Effector CD8-positive, alpha-beta T cell (primary cell): ENCODE data around the gene JAG2.

Experiments
- DNase-seq: peaks from one replicate; lab custom pipeline; 2025; lab: John Stamatoyannopoulos, UW

The JAG2 gene

GRCh38 chr14:105165761-105166485 lies 2.7 kb downstream of the JAG2 start:
- DNase-seq = no peak

DNA sequence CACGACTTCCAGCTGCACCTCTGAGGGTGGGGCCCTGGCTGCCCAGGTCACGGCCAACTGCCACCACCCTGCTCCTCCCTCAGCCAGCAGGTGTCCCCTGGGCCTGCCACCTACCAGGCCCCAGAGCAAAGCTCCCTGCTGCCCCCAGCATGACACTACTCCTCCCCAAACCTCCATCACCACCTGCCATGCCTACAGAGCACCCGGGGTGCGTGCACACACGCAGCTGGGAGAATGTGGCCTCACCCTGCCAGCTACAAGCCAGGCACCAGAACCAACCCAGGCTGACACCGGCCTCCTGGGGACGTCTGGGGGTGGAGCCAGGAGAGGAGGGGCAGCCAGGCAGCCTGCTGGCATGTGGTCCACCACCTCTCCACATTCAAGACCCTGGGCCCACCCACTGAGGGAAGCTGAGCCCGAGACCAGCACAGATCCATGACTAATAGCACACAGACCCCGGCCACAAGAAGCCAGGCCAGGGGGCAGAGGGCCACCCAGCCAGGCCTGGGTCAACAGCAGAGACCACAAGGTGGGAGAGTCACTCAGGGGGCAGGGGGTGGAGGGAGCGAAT lies 3.4 kb downstream of the JAG2 start:
- DNase-seq = no peak

- no peak for DNase-seq
Observed at GRCh38 chr14:105163040-105163742, 5.4 kb downstream of the JAG2 start.

GRCh38 chr14:105162669-105162979 lies 6.0 kb downstream of the JAG2 start:
- DNase-seq = no peak

DNA sequence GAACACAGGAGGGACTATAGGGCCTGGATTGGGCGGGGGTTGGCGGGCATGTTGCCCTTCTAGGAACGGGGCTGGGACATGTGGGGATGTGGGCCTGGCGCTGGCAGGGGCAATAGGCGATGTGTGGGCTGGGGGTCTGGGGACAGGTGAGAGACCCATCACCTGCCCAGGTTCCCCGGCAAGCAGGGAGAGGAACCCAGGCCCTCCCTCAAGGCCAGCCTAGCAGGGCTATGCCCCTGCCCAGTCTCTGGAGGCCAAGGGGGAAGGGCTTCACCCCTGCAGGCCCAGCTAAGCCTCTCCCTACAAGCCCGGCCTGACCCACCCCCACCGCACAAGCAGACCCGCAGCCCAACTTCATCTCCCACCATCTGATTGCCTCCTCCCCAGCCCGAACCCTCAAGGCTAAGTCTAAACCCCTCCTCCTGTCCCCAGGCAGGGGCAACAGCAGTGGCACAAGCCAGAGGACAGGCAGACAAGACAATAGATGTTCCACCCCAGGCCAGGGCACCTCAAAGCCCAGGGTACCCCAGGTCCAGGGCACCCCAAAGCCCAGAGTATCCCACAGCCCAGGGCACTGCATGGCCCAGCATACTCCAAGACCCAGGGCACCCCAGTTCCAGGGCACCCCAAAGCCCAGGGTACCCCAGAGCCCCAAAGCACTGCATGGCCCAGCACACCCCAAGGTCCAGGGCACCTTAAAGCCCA lies 6.5 kb downstream of the JAG2 start:
- DNase-seq = no peak

DNA sequence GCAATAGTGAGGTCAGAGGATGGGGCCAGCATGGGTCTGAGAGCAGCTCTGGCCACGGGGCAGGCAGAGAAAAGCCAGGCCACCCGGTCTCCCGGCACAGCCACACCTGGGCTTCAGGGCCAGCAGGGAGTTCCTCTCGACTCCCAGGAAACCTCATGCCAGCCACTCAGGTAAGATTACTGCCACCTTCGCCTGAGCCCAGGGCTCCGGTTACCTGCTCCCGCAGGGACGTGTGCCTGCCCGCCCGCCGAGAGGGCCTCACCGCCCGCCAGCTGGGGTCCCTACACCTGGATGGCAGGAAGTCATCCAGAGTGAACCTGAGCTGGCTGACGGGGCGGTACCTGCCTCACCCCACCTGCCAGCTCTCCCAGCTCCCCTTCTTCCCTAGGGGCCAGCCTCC lies 7.3 kb downstream of the JAG2 start:
- no peak for DNase-seq

- no peak for DNase-seq
Observed at GRCh38 chr14:105160776-105161175, 7.8 kb downstream of the JAG2 start.

- no peak for DNase-seq
Observed at GRCh38 chr14:105159344-105159743, 9.2 kb downstream of the JAG2 start.

DNA sequence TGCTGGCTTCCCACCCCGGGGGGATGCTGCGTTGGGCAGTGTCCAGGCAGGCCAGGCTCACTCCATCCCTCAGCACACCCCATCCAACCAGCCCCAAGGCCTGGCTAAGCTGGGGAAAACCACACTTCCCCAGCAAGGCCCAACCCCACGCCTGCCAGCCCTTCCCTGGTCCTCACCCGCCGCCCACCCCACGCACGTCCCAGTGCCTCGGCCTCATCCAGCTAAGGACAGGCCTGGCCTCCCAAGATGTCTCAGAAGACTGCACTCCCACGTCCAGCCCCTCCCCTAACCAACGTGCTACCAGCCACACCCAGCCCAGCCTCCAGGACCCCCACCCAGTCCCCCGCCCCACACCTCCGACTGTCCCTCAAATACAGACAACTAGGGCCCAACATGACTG lies 9.8 kb downstream of the JAG2 start:
- no peak for DNase-seq

DNA sequence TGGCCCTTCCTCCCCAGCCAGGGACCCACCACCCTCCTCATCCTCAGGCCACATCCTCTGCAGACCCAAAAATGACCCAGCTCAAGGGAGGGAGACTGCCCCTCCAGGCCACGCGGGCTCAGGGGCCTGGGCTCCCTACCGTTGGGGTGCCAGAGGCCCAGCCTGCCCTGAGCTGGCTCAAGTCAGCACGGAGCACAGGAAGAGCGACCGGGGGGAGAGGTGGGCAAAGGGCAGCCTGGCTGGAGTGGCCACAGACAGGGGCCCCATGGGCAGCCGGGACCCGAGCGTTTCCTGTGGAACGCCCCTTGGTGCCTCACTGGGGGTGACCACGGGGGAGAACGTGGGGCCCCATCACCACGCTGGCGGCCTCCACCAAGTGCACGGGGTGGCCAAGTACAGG lies 10.7 kb downstream of the JAG2 start:
- DNase-seq = no peak

DNA sequence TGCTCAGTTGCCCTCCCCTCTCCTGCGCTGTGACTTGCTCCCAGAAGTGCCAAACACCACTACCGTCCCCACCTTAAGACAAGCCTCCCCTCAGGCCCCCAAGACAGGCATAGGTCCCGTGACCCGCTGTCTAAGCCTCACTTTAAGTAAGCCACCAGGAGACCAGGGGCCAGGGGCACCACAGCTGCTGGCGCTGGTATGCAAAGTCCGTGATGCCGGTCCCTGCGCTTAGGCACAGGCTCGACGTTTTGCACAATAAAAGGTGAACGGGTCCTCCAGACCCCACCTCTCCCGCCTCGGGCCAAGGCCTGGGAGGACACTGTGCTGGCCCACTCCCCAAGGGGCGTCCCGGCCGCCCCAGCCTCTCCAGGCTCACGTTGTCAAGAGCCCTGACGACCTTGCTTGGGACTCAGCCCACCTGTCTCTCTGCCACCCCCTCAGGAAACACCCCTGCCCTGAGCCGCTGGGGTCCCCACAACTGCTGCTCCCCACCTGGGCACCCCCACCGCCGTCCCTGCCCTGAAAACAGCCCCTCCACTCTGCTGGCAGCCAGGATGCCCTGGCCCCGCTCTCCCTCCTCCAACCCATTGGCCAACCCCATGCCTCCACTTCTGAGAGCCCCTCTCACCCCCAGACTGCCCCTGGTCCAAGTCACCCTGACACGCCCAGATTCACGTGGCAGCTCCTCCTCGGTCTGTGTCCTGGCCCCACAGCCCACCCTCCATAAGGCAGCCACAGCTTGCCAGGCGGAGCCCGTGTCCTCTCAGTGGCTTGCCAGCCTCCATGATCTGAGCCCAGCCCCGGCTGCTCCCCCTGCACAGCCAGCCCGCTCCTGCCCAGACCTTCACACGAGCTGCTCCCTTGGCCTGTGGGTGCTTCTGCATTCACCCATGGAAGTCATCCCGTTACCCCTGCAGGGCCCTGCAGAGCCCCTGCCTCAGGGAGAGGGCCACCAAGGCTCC lies 11.9 kb downstream of the JAG2 start:
- no peak for DNase-seq

GRCh38 chr14:105155681-105156413 lies 12.7 kb downstream of the JAG2 start:
- no peak for DNase-seq

DNA sequence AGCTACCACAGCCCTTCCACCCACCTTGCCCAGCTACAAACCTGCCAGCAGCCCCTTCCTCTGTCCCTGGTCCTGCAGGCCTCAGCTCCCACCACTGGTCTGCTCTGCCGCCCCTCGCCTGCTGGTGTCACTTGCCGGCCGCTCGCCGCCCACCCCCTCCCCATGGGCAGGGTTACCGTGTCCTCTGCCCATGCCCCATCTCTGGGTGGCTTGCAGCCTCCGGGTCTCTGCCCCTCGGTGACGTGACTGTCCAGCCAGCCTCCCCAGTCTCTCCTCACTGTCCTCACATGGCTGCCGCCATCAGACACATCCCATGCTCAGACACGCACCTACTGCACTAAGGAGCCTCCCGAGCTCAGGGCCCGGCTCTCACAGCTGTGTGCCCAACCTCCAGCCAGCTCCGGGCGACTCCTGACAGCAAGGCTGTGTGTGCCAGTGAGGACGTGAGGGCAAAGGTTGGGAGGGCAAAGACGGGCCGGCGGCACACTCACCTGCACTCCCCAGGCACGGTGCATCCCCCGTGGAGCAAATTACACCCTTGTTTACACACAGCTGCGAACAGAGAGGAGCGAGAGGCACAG lies 13.4 kb downstream of the JAG2 start:
- no peak for DNase-seq

DNA sequence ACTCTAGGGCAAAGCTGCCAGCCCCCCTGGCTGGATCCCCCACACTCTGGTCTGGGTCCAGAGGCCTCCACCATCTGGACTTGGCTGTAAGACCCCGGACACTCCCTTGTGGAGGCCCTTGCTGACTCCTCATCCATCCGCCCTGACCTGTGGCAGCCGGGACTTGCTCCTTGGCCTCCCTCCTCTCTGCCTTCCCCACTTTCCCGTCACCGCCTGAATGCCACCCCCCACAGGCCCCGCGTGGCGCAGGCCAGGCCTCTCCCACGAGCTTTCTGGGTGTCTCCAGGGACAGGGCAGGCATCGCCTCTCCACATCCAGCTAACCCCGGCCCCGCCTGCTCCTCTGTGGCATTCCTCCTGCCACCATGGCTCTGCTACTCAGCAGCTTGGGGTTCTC lies 14.1 kb downstream of the JAG2 start:
- DNase-seq = no peak

GRCh38 chr14:105153739-105154475 lies 14.7 kb downstream of the JAG2 start:
- no peak for DNase-seq

- no peak for DNase-seq
Observed at GRCh38 chr14:105153331-105153731, 15.2 kb downstream of the JAG2 start.

DNA sequence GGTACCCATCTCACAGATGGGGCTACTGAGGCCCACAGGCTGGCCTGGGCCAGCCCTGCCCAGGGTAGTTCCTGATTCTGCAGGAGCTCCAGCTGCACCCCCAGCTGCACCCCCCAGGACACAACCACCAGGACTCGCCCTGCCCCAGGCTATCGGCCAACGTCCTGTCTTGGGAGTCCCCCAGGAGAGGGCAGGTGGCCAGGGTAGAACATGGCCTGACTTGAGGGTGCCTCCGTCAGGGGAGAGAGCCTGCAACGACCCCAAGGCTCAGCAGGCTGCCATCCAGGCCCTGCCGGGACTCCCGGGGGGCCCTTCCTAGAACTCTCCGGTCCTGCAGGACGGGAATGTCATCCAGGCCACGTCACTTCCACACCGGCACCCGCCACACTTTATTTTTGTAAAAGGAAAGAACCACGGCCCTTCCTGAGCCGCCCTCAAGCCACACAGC lies 15.8 kb downstream of the JAG2 start:
- no peak for DNase-seq

DNA sequence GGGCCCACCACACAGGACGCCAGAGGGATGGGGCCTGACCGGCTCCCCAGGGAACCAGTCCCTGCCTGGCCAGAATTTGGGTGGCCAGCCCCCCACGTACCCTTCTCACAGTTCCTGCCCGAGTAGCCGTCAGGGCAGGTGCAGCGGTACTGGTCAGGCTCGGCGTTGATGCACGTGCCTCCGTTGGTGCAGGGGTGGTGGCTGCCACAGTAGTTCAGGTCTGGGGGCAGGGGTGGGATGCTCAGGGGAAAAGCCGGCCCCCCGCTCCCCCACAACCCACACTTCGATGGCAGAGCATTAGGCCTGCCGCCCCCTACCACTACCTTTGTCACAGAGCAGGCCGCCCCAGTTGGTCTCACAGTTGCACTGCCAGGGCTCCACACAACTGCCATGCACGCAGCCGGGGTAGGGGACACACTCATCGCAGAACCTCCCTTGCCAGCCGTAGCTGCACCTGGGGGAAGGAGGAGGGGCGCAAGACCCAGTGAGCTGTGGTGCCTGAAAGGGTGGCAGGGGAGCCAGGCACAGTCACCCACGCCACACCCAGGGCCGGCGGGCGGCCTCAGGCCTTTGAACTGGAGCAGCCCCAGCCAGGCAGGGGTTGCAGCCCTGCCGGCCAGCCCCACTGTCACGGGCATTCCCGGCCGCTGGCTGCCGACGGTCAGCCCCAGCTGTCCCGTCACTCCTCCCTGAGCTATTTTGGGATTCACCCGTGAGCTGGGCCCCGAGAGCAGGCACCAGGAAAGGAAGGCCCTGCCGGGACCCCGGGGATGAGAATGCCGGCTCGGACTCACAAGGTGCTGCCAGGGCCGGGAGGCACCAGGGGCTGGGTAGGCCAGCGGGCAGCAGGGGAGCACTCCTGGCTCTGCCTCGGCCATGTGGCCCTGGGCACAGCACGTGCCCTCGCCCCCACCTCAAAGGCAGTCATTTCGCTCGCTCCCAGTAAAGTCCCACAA lies 16.5 kb downstream of the JAG2 start:
- DNase-seq = no peak
